GM20000 (cell line): Measurements from ENCODE around the gene ZNF230.
A peak's percentile ranks its signal among the peaks of the same experiment; 100 is the strongest.

Source experiments
- DNase-seq: peaks from one replicate; pipeline ENCODE4 v3.0.0; 2012; ENCODE audit warnings: low spot score
- CTCF ChIP-seq: IDR thresholded peaks from 2 replicates; pipeline ENCODE4 v1.5.1; 2012; ENCODE audit warnings: mild to moderate bottlenecking, control low read depth; ENCODE audit errors: extremely low read depth, missing control alignments

The ZNF230 gene

GRCh38 chr19:44042147-44042546 lies 39.4 kb downstream of the ZNF230 start:
- TF ChIP-seq CTCF = no peak
- DNase-seq = no peak

- no peak for TF ChIP-seq CTCF
- DNase-seq = no peak
Measured at GRCh38 chr19:44050740-44051649, 48.2 kb downstream of the ZNF230 start.

- peak; percentile 81 for DNase-seq
- no peak for TF ChIP-seq CTCF
Measured at GRCh38 chr19:44051650-44052402, 49.1 kb downstream of the ZNF230 start, which contains the start of gene ZNF223. Gene ZNF223, plus strand, starts transcription at chr19:44052036. Its CDS starts 3,141 bp downstream, at chr19:44055177.

GRCh38 chr19:44055870-44056269 lies 53.1 kb downstream of the ZNF230 start:
- no peak for TF ChIP-seq CTCF
- DNase-seq = no peak

GRCh38 chr19:44059229-44059628 lies 56.5 kb downstream of the ZNF230 start:
- TF ChIP-seq CTCF = no peak

GRCh38 chr19:44061038-44061437 lies 58.3 kb downstream of the ZNF230 start:
- TF ChIP-seq CTCF = no peak
- no peak for DNase-seq

More at GRCh38 chr19:44059229-44059628, 56.5 kb downstream of the ZNF230 start:
- no peak for DNase-seq
